GM23248 (cell line): ENCODE measurements around the gene PHF21B. TPM values are rescaled to one million over a fixed set of nuclear protein-coding genes. Genes with fewer than 3 reads are reported as not detected.

Source experiments
- DNase-seq: peaks from one replicate; pipeline ENCODE4 v3.0.0-alpha.2; 2015
- H2AFZ ChIP-seq: fragments of 200-600 bp; sonication (generic); 2 replicates; pipeline ENCODE4 v1.6.1; 2016; ENCODE audit warnings: antibody characterized with exemption
- H3F3A ChIP-seq: fragments of 200-600 bp; sonication (generic); 2 replicates; pipeline ENCODE4 v1.6.1; 2016; ENCODE audit warnings: mild to moderate bottlenecking, antibody characterized with exemption, mixed run types; ENCODE audit not compliant: insufficient read depth
- H3K27ac ChIP-seq: fragments of 200-600 bp; sonication (generic); 2 replicates; pipeline ENCODE4 v1.5.1; 2016; ENCODE audit warnings: mild to moderate bottlenecking
- H3K27me3 ChIP-seq: fragments of 200-600 bp; sonication (generic); replicated peaks from 2 replicates; pipeline ENCODE4 v1.6.1; 2016; ENCODE audit warnings: mild to moderate bottlenecking; ENCODE audit not compliant: insufficient read depth
- H3K36me3 ChIP-seq: fragments of 200-600 bp; sonication (generic); 2 replicates; pipeline ENCODE4 v1.6.1; 2016; ENCODE audit warnings: low read depth, mild to moderate bottlenecking
- H3K4me1 ChIP-seq: fragments of 200-600 bp; sonication (generic); 2 replicates; pipeline ENCODE4 v1.6.1; 2016; ENCODE audit warnings: mild to moderate bottlenecking; ENCODE audit not compliant: insufficient read depth
- H3K4me2 ChIP-seq: fragments of 200-600 bp; sonication (generic); one replicate; pipeline ENCODE4 v1.6.1; 2016; ENCODE audit warnings: mild to moderate bottlenecking; ENCODE audit not compliant: unreplicated experiment
- H3K4me3 ChIP-seq: fragments of 200-600 bp; sonication (generic); 2 replicates; pipeline ENCODE4 v1.5.1; 2016; ENCODE audit warnings: mild to moderate bottlenecking
- H3K79me2 ChIP-seq: fragments of 200-600 bp; sonication (generic); 2 replicates; pipeline ENCODE4 v1.6.1; 2016; ENCODE audit warnings: mild to moderate bottlenecking; ENCODE audit not compliant: insufficient read depth
- H3K9ac ChIP-seq: fragments of 200-600 bp; sonication (generic); 2 replicates; pipeline ENCODE4 v1.6.1; 2016; ENCODE audit warnings: mild to moderate bottlenecking
- H3K9me2 ChIP-seq: fragments of 200-600 bp; sonication (generic); 2 replicates; pipeline ENCODE4 v1.6.1; 2016; ENCODE audit warnings: mixed run types, mild to moderate bottlenecking, moderate library complexity; ENCODE audit not compliant: insufficient read depth
- H3K9me3 ChIP-seq: fragments of 200-600 bp; sonication (generic); one replicate; pipeline ENCODE4 v1.6.1; 2017; ENCODE audit warnings: low read depth
- H4K20me1 ChIP-seq: fragments of 200-600 bp; sonication (generic); 2 replicates; pipeline ENCODE4 v1.6.0; 2016; ENCODE audit not compliant: insufficient read depth
- EZH2 ChIP-seq: fragments of 200-600 bp; sonication (generic); IDR thresholded peaks from 2 replicates; pipeline ENCODE4 v1.6.1; 2018; ENCODE audit warnings: antibody characterized with exemption, mild to moderate bottlenecking; ENCODE audit not compliant: insufficient read depth, poor library complexity, severe bottlenecking
- EZH2phosphoT487 ChIP-seq: fragments of 200-600 bp; sonication (generic); IDR thresholded peaks from 2 replicates; pipeline ENCODE4 v1.6.1; 2018; ENCODE audit warnings: antibody characterized with exemption, moderate library complexity, mild to moderate bottlenecking, low read depth; ENCODE audit not compliant: insufficient read depth
- WGBS, 2 experiments: methylation state at CpG; one replicate each; pipeline ENCODE4 v1.1.6; 2015 to 2017; ENCODE audit warnings: low lambda C conversion rate in 2 of 2, low coverage in 1 of 2; ENCODE audit errors: missing lambda C conversion rate in 2 of 2; 5-methylcytosine and 5-hydroxymethylcytosine counted together
- in situ Hi-C: fragments of 300-500 bp; cut with MboI; formaldehyde crosslinking; loops from 2 replicates; pipeline ENCODE4 v1.15.0; 2020
- polyA plus RNA-seq: library from polyadenylated mRNA; unstranded; fragments of >200 nt; fragmentation: Nextera tagmentation; extraction: Ambion mirVana; gene quantifications from 2 replicates; pipeline ENCODE4 v1.2.1, GENCODE V29; 2016
- total RNA-seq: library from RNA; depleted of rRNA; stranded (reverse); fragments of >200 nt; shearing (Covaris generic); gene quantifications from 2 replicates; pipeline ENCODE4 v1.2.3, GENCODE V29; 2014

Gene PHF21B
- total and polyA plus RNA-seq, 2 experiments from 2014 or later, result not detected

DNA sequence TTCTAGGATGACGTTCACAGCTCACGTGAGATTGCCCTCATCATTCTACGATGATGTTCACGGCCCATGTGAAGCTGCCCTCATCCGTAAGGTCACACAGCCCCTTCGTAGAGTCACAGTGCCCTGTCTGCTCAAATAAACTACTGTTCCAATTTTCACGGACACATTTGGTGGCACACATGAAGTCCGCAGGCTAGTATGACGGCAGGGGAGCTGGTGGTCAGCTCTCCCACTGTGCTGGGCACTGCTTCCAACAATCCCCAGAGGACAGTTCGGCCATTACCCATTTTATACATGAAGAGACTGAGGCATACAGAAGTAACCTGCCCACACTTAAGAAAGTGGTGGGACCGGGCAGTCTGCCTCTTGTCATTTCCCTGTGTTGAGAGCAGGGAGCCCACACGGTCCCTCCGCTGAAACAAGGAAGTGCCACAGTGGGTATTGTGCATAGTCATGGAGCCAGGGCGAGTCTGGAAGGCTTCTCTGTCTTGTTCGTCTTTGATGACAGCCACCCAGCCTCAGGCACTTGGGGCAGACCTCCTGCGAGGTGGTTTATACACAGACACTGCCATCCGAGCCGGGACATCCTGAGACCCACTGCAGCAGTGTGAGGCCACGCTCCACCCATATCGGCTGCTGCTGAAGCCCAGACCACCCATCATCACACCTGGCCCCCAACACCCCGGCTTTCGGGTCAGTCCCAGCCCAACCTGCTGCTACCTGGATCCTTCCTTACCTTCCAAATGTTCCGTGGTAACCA is 114.3 kb downstream of the PHF21B start:
- Histone ChIP-seq H3K4me3 (no peak overlapping the region), H3K79me2 (no peaks in the 10 kb centered on the region), H4K20me1 (no peaks in the 10 kb centered on the region), H2AFZ (no peak overlapping the region), H3K27me3 (0 out of 2 replicates have a peak, but pooled peaks cover 3% of the 10 kb centered on the region), H3K9me3 (no peaks in the 10 kb centered on the region), H3K4me1 (no peaks in the 10 kb centered on the region), H3K9me2 (no peaks in the 10 kb centered on the region), H3K27ac (no peak overlapping the region), H3K9ac (no peak overlapping the region), H3F3A (no peaks in the 10 kb centered on the region), H3K36me3 (no peaks in the 10 kb centered on the region), H3K4me2 (no peak overlapping the region)
- WGBS, 2 experiments, result 49 to 54% methylated on average over 21 to 23 of the region's 23 CpGs
- no peak for DNase-seq
- in situ Hi-C loops, result no loop called here
- no peak for TF ChIP-seq EZH2phosphoT487
- no peak for TF ChIP-seq EZH2

DNA sequence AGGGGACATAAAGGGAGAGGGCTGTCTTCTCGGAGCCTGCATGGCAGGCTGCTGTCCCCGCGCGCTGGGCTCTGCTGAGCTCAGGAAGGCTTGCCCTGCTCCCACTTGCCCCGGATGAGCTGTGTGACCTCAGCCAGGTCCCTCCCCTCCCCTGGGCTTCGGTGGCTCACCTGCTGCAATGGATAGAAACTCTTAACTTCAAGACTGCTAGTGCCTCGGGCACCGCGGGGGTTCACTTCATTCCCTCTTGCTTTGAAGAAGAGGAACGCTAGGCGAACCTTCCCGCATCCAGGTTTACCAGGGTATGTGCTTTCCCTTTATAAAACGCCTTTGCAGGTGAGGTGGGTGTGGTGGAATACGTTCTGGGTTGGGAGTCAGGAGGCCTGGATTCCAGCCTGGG is 115.0 kb downstream of the PHF21B start:
- Histone ChIP-seq H3K27ac (no peak overlapping the region), H3K9ac (no peak overlapping the region), H3K4me2 (no peak overlapping the region), H3K79me2 (no peaks in the 10 kb centered on the region), H3K4me3 (no peak overlapping the region), H3K27me3 (0 out of 2 replicates have a peak, but pooled peaks cover 3% of the 10 kb centered on the region), H2AFZ (no peak overlapping the region), H3K9me3 (no peaks in the 10 kb centered on the region), H4K20me1 (no peaks in the 10 kb centered on the region), H3F3A (no peaks in the 10 kb centered on the region), H3K4me1 (no peaks in the 10 kb centered on the region), H3K36me3 (no peaks in the 10 kb centered on the region), H3K9me2 (no peaks in the 10 kb centered on the region)
- in situ Hi-C loops, result no loop called here
- WGBS, 2 experiments, result 57 to 58% methylated on average over 14 of the region's 14 CpGs
- TF ChIP-seq EZH2 (no peak), EZH2phosphoT487 (no peak)
- no peak for DNase-seq

DNA sequence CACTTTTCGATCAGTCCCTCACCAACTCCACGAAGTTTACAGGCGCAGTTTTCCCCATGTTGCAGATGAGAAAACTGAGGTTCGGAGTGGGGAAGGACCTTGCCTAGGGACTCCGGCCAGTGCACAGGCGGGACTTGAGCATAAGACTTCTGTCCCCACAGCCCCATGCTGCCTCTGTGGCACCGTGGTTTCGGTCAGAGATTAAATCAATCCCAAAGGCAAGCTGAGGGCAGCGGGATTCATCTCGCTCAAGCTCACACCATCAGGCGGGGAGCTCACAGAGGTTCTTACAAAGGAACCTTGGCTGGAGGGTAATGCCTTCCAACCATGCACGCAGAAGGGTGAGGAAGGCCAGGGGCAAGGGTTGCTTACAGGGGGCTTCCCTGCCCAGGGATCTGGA is 115.5 kb downstream of the PHF21B start:
- in situ Hi-C loops, result no loop called here
- H3K36me3 ChIP-seq, result no peaks in the 10 kb centered on the region
- H3K9me3 ChIP-seq, result no peaks in the 10 kb centered on the region
- no peaks in the 10 kb centered on the region for H3K79me2 ChIP-seq
- no peak overlapping the region for H3K27ac ChIP-seq
- H3K4me1 ChIP-seq, result no peaks in the 10 kb centered on the region
- H3K4me3 ChIP-seq, result no peak overlapping the region
- WGBS, 2 experiments, result 73 to 81% methylated on average over 12 of the region's 12 CpGs
- DNase-seq, result no peak
- H3K4me2 ChIP-seq, result no peak overlapping the region
- H3K9me2 ChIP-seq, result no peaks in the 10 kb centered on the region
- TF ChIP-seq EZH2 (no peak), EZH2phosphoT487 (no peak)
- no peak overlapping the region for H3K9ac ChIP-seq
- H2AFZ ChIP-seq, result no peak overlapping the region
- 0 out of 2 replicates have a peak, but pooled peaks cover 3% of the 10 kb centered on the region for H3K27me3 ChIP-seq
- H3F3A ChIP-seq, result no peaks in the 10 kb centered on the region
- no peaks in the 10 kb centered on the region for H4K20me1 ChIP-seq

DNA sequence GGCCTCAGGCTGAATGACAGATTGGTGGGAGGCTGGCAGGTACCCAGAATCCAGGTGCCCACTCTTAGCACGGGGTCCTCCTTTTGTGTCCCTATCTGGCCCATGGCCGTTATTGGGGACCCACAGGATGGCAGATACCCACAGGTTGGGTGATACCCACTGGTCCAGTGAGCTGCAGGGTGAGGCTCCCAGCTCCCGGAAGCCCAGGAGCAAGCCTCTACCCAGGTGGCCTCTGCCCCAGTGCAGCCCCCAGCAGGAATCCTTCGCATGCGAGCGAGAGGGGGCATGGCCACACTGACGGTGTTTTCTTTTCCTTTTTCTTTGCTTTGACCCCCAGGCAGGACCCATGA is 116.1 kb downstream of the PHF21B start:
- Histone ChIP-seq H4K20me1 (no peaks in the 10 kb centered on the region), H3K4me1 (no peaks in the 10 kb centered on the region), H3K9me3 (no peaks in the 10 kb centered on the region), H3K36me3 (no peaks in the 10 kb centered on the region), H3K9ac (no peak overlapping the region), H2AFZ (no peak overlapping the region), H3K79me2 (no peaks in the 10 kb centered on the region), H3F3A (no peaks in the 10 kb centered on the region), H3K27me3 (0 out of 2 replicates have a peak, but pooled peaks cover 3% of the 10 kb centered on the region), H3K27ac (no peak overlapping the region), H3K4me2 (no peak overlapping the region), H3K9me2 (no peaks in the 10 kb centered on the region), H3K4me3 (no peak overlapping the region)
- TF ChIP-seq EZH2 (no peak), EZH2phosphoT487 (no peak)
- no peak for DNase-seq
- 51 to 59% methylated on average over 6 to 7 of the region's 7 CpGs for WGBS, 2 experiments
- in situ Hi-C loops, result no loop called here
